ENCODE data around the gene TRAPPC4. TPM values are rescaled to one million over a fixed set of nuclear protein-coding genes. Genes with fewer than 3 reads are reported as not detected.
"Not testable (repeated sequence)": the region's sequence is repeated elsewhere in the genome, so short reads cannot be mapped to it uniquely, and the experiment has no call there.

The TRAPPC4 gene
- total and polyA plus RNA-seq, 3 experiments from 2014 or later, result 125 to 154 (median 154) TPM

DNA sequence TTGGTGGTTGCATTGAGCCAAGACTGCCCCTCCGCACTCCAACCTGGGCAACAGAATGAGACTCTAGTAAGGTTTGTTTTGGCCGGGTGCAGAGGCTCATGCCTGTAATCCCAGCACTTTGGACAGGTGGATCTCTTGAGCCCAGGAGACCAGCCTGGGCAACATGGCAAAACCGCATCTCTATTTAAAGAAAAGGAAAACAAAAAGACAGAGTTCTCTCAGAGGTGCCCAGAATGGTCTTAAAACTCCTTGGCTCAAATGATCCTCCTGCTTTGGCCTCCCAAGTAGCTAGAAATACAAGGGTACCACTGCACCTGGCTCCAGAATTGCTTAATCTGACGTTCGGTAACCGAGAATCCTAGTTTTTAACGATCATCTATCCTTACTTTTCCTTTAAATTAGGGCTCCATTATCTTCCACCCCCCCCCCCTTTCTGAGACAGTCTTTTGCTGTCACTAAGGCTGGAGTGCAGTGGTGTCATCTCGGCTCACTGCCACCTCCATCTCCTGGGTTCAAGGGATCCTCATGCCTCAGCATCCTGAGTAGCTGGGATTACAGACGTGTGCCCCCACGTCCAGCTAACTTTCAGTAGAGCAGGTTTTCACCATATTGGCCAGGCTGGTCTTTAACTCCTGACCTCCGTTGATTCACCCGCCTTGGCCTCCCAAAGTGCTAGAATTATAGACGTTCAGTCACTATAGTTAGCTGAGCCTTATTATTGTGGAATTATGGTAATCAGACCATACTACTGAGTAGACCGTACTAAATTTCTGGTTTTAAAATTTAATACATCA, 2.2 kb upstream of the TRAPPC4 start:
- Histone ChIP-seq H3K4me1 (ENCODE audit: insufficient read depth, low read length) (peaks cover 35% of the 10 kb centered on the region), H3K27me3 (ENCODE audit: insufficient read depth, low read length, poor library complexity, severe bottlenecking) (no peaks in the 10 kb centered on the region), H3K27ac (ENCODE audit: low read depth, low read length) (peak overlapping the region; percentile 94), H3K4me3 (ENCODE audit: low read length) (no peak overlapping the region), H3K36me3 (ENCODE audit: insufficient read depth, low read length) (peaks cover 52% of the 10 kb centered on the region), H3K9me3 (ENCODE audit: low read length) (no peaks in the 10 kb centered on the region)
- no peaks in the 10 kb centered on the region for H3K9me3 Mint-ChIP-seq
- DNase-seq, result no peak
- peak overlapping the region in 6 of 7 donors; percentile 32 to 99 (median 86) for H3K4me3 Mint-ChIP-seq
- peaks cover 32 to 60% (median 53%) of the 10 kb centered on the region in 3 donors for H3K4me1 Mint-ChIP-seq
- peak overlapping the region; percentile 50 to 100 (median 98) for H3K27ac Mint-ChIP-seq
- peaks cover 0 to 2% of the 10 kb centered on the region in 2 donors for H3K27me3 Mint-ChIP-seq
- CTCF ChIA-PET, result interaction anchor here (1.9 kb wide), 1 partner anchor 19 kb away, joined by 8 read pairs; the partner anchor contains the start of gene CENATAC
- H3K36me3 Mint-ChIP-seq, result peaks cover 9 to 82% (median 17%) of the 10 kb centered on the region in 3 donors
- POLR2A ChIA-PET, result interaction anchor here (0.6 to 1.4 kb wide), 6 partner anchors 14 to 201 kb away, joined by 3 to 12 read pairs (median 3); no protein-coding TSS in a partner anchor

DNA sequence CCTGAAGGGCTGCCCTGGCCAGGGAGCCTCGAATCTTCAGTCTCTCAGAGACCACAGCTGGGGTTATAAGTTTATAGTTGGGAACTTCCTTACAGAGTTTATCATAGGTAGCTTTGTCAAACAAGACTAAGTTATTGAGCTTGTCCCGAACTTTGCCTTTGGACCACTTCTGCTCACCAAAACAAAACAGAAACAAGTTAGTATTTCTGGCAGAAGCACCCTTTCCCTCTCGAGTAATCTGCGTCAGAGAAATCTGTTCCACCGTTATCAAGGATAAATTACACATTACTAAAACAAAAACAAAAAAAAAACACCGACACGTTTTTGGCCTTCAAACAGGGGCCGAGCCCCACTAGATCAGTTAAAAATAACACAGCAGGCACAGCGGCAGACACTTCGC, 1.2 kb upstream of the TRAPPC4 start:
- Histone ChIP-seq H3K27ac (ENCODE audit: low read depth, low read length) (peak overlapping the region; percentile 94), H3K4me1 (ENCODE audit: insufficient read depth, low read length) (peaks cover 39% of the 10 kb centered on the region), H3K4me3 (ENCODE audit: low read length) (peak overlapping the region; percentile 83), H3K36me3 (ENCODE audit: insufficient read depth, low read length) (peaks cover 49% of the 10 kb centered on the region)
- H3K27me3 ChIP-seq (ENCODE audit: insufficient read depth, low read length, poor library complexity, severe bottlenecking); H3K27me3 Mint-ChIP-seq; H3K9me3 ChIP-seq (ENCODE audit: low read length); H3K9me3 Mint-ChIP-seq; CTCF ChIA-PET: not testable (repeated sequence)
- Mint-ChIP-seq H3K36me3 (peaks cover 7 to 83% (median 18%) of the 10 kb centered on the region in 3 donors), H3K27ac (peak overlapping the region; percentile 97 to 100 (median 100)), H3K4me1 (peaks cover 36 to 68% (median 55%) of the 10 kb centered on the region in 3 donors), H3K4me3 (peak overlapping the region; percentile 97 to 100 (median 99))
- DNase-seq, result peak in 1 of 5 donors; percentile 10
- POLR2A ChIA-PET, result interaction anchor here (0.6 to 1.9 kb wide), 4 partner anchors 29 to 179 kb away, joined by 4 to 8 read pairs (median 5); partner anchors contain the start of gene C2CD2L

DNA sequence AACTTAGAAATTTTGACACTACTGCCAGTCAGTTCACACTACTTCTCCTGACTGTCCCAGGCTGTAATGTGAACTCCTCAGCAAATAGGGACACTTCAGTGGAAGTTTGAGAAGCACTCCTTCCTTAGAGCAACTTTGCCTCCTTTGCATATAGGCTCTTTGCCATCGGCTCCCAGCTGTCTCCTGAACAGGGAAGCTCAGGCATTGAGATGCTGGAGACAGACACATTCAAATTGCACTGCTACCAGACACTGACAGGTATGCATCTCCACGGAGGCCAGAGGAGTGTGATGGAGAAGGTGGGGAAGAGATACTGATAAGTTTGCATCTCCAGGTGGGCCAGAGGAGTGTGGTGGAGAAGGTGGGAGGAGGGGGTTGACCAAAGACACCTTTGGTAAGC, 1.4 kb downstream of the TRAPPC4 start:
- no peak overlapping the region for H3K27ac ChIP-seq (ENCODE audit: low read depth, low read length)
- CTCF ChIA-PET, result interaction anchor here (1.3 to 2.9 kb wide), 3 partner anchors 12 to 31 kb away, joined by 3 to 11 read pairs (median 8); partner anchors contain the start of gene CENATAC
- peak overlapping the region; percentile 24 to 100 (median 100) for H3K27ac Mint-ChIP-seq

DNA sequence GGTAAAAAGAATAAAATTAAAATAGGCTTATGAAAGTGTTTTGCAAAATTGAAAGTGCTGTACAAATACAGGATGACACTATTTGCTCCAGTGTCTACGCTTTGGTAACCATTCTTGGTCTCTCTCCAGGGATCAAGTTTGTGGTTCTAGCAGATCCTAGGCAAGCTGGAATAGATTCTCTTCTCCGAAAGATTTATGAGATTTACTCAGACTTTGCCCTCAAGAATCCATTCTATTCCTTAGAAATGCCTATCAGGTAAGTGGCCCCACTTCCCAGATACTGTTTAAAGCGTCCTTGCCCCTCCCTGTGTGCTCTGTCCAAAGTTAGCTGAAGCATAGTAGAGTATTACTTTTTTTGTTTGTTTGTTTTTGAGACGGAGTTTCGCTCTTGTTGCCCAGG, 3.1 kb downstream of the TRAPPC4 start:
- Histone ChIP-seq H3K4me1 (ENCODE audit: insufficient read depth, low read length) (peaks cover 44% of the 10 kb centered on the region), H3K36me3 (ENCODE audit: insufficient read depth, low read length) (peaks cover 31% of the 10 kb centered on the region), H3K9me3 (ENCODE audit: low read length) (no peaks in the 10 kb centered on the region), H3K4me3 (ENCODE audit: low read length) (no peak overlapping the region), H3K27ac (ENCODE audit: low read depth, low read length) (no peak overlapping the region), H3K27me3 (ENCODE audit: insufficient read depth, low read length, poor library complexity, severe bottlenecking) (no peaks in the 10 kb centered on the region)
- Mint-ChIP-seq H3K9me3 (no peaks in the 10 kb centered on the region), H3K4me1 (peaks cover 41 to 68% (median 60%) of the 10 kb centered on the region in 3 donors), H3K36me3 (peaks cover 5 to 84% (median 13%) of the 10 kb centered on the region in 3 donors), H3K27ac (peak overlapping the region in 7 of 8 donors; percentile 23 to 88 (median 59)), H3K4me3 (peak overlapping the region in 5 of 7 donors; percentile 20 to 79 (median 50)), H3K27me3 (peaks cover 0 to 2% of the 10 kb centered on the region in 2 donors)
- POLR2A ChIA-PET, result no interaction called here
- CTCF ChIA-PET, result interaction anchor here (1.4 kb wide), 1 partner anchor 9 kb away, joined by 4 read pairs; the partner anchor contains the start of gene SLC37A4
- no peak for DNase-seq

More for the DNA sequence above, 1.4 kb downstream of the TRAPPC4 start:
- Mint-ChIP-seq H3K27me3 (peaks cover 0 to 2% of the 10 kb centered on the region in 2 donors), H3K4me1 (peaks cover 46 to 84% (median 70%) of the 10 kb centered on the region in 3 donors), H3K4me3 (peak overlapping the region; percentile 97 to 100 (median 99)), H3K9me3 (no peaks in the 10 kb centered on the region), H3K36me3 (peaks cover 12 to 87% (median 12%) of the 10 kb centered on the region in 3 donors)
- H3K4me1 ChIP-seq (ENCODE audit: insufficient read depth, low read length), result peaks cover 54% of the 10 kb centered on the region
- POLR2A ChIA-PET, result interaction anchor here (2.1 to 2.9 kb wide), 2 partner anchors 10 to 37 kb away, joined by 10 read pairs; partner anchors contain the start of genes HYOU1 and SLC37A4
- peak overlapping the region; percentile 15 for H3K4me3 ChIP-seq (ENCODE audit: low read length)
- DNase-seq, result no peak
- H3K27me3 ChIP-seq (ENCODE audit: insufficient read depth, low read length, poor library complexity, severe bottlenecking), result no peaks in the 10 kb centered on the region
- H3K9me3 ChIP-seq (ENCODE audit: low read length), result no peaks in the 10 kb centered on the region
- H3K36me3 ChIP-seq (ENCODE audit: insufficient read depth, low read length), result peaks cover 46% of the 10 kb centered on the region

DNA sequence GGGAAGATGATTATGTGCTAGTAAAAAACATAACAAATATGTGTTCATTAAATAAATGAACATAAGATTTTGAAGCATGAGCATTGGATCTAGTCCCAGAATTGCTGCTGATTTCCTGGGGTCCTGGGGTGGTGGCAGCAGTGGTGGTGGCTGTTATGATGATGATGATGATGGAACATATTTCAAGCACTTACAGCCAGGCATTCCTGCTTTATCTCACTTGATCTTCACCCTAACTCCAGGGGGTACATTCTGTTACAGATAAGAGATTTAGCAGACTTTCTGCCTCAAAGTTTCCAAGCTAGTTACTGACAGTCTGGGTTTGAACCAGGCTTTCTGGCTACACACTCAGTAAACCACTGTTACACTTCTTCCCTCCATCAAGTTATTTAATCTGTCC, 5.2 kb downstream of the TRAPPC4 start:
- Mint-ChIP-seq H3K27ac (peak overlapping the region; percentile 1 to 94 (median 32)), H3K9me3 (no peaks in the 10 kb centered on the region), H3K27me3 (no peaks in the 10 kb centered on the region), H3K4me1 (peaks cover 34 to 54% (median 48%) of the 10 kb centered on the region in 3 donors), H3K4me3 (peak overlapping the region in 1 of 7 donors; percentile 31), H3K36me3 (peaks cover 5 to 70% (median 13%) of the 10 kb centered on the region in 3 donors)
- POLR2A ChIA-PET, result no interaction called here
- Histone ChIP-seq H3K27ac (ENCODE audit: low read depth, low read length) (no peak overlapping the region), H3K4me3 (ENCODE audit: low read length) (no peak overlapping the region), H3K36me3 (ENCODE audit: insufficient read depth, low read length) (peaks cover 30% of the 10 kb centered on the region), H3K9me3 (ENCODE audit: low read length) (no peaks in the 10 kb centered on the region), H3K27me3 (ENCODE audit: insufficient read depth, low read length, poor library complexity, severe bottlenecking) (no peaks in the 10 kb centered on the region), H3K4me1 (ENCODE audit: insufficient read depth, low read length) (peaks cover 34% of the 10 kb centered on the region)
- DNase-seq, result no peak
- CTCF ChIA-PET, result interaction anchor here (1.2 kb wide), 2 partner anchors 44 to 182 kb away, joined by 3 to 5 read pairs; partner anchors contain the start of genes CBL and VPS11

DNA sequence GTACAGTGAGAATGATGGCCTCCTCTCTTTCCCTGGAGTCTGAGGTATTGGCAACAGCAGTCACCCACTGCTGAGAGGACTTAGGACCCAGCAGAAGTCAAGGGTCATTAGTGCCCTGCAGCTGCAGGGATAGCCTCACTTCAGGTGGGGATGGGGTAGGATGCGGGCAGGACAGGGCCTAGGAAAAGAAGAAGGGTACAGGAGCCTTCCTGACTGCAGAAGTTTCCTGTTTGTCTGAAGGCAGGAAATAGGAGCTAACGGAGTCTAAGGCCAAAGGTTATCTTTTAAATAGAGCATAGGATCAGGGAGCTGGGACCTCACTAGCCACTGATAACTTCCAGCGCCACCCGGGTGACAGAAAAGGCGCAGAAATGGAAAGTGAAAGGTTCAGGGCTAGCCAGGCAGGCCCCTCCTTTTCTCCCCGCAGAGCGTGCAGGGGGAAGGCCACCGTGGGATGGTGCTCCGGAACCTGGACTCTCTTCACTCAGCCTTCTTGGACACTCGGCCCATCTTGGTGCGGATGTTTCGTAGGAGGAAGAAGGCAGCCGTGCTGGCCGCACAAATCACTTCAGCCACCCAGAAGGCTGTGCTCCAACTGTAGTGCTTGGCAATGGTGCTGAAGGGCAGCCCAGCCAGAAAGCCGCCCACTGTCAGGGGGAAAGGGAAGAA, 6.0 kb downstream of the TRAPPC4 start:
- peaks cover 30% of the 10 kb centered on the region for H3K36me3 ChIP-seq (ENCODE audit: insufficient read depth, low read length)
- Mint-ChIP-seq H3K27ac (peak overlapping the region in 7 of 8 donors; percentile 22 to 85 (median 70)), H3K4me1 (peaks cover 40 to 57% (median 48%) of the 10 kb centered on the region in 3 donors), H3K4me3 (peak overlapping the region in 1 of 7 donors; percentile 31), H3K27me3 (no peaks in the 10 kb centered on the region), H3K9me3 (no peaks in the 10 kb centered on the region), H3K36me3 (peaks cover 5 to 66% (median 13%) of the 10 kb centered on the region in 3 donors)
- POLR2A ChIA-PET, result no interaction called here
- peaks cover 40% of the 10 kb centered on the region for H3K4me1 ChIP-seq (ENCODE audit: insufficient read depth, low read length)
- H3K27me3 ChIP-seq (ENCODE audit: insufficient read depth, low read length, poor library complexity, severe bottlenecking), result no peaks in the 10 kb centered on the region
- H3K27ac ChIP-seq (ENCODE audit: low read depth, low read length), result no peak overlapping the region
- CTCF ChIA-PET, result no interaction called here
- no peaks in the 10 kb centered on the region for H3K9me3 ChIP-seq (ENCODE audit: low read length)
- no peak for DNase-seq
- H3K4me3 ChIP-seq (ENCODE audit: low read length), result no peak overlapping the region

DNA sequence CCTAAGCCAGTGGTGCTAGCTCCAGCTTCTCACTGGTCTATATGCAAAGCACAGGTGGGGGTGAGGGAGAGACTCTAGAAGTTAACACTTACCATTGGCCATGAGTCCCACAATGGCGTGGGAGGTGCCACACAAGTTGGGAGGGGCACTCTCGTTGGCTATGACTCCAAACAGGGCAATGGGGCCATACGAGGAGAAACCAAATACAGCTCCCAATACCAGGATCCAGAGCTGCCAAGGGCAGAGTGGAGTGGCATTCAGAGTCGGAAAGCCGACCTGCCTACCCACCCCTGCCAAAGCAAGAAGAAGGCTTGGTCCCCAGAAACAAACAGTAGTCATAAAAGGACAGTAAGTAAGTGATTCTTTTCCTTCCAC, 6.5 kb downstream of the TRAPPC4 start:
- H3K4me3 ChIP-seq (ENCODE audit: low read length), result no peak overlapping the region
- POLR2A ChIA-PET, result no interaction called here
- CTCF ChIA-PET, result no interaction called here
- DNase-seq, result no peak
- peaks cover 40 to 57% (median 47%) of the 10 kb centered on the region in 3 donors for H3K4me1 Mint-ChIP-seq
- H3K9me3 ChIP-seq (ENCODE audit: low read length), result no peaks in the 10 kb centered on the region
- peaks cover 5 to 61% (median 11%) of the 10 kb centered on the region in 3 donors for H3K36me3 Mint-ChIP-seq
- peak overlapping the region in 7 of 8 donors; percentile 45 to 93 (median 70) for H3K27ac Mint-ChIP-seq
- peaks cover 39% of the 10 kb centered on the region for H3K4me1 ChIP-seq (ENCODE audit: insufficient read depth, low read length)
- H3K9me3 Mint-ChIP-seq, result no peaks in the 10 kb centered on the region
- H3K36me3 ChIP-seq (ENCODE audit: insufficient read depth, low read length), result peaks cover 30% of the 10 kb centered on the region
- no peak overlapping the region for H3K27ac ChIP-seq (ENCODE audit: low read depth, low read length)
- H3K4me3 Mint-ChIP-seq, result no peak overlapping the region
- H3K27me3 Mint-ChIP-seq, result no peaks in the 10 kb centered on the region
- H3K27me3 ChIP-seq (ENCODE audit: insufficient read depth, low read length, poor library complexity, severe bottlenecking), result no peaks in the 10 kb centered on the region

Data from CD8-positive, alpha-beta memory T cell (primary cell).